NB4 (cell line): Measurements from ENCODE around the gene TBC1D12.
"Not testable (repeated sequence)": the region's sequence is repeated elsewhere in the genome, so short reads cannot be mapped to it uniquely, and the experiment has no call there.

Source experiments
- DNase-seq: peaks from one replicate; pipeline ENCODE4 v3.0.0; 2010; ENCODE audit warnings: low read depth
- H3K4me3 ChIP-seq: one replicate; pipeline ENCODE4 v1.5.1; 2011; ENCODE audit warnings: mild to moderate bottlenecking, low read depth, low read length, moderate library complexity
- MYC ChIP-seq: IDR thresholded peaks from 2 replicates; pipeline ENCODE4 v1.6.1; 2011; ENCODE audit warnings: low read depth, low read length
- POLR2A ChIP-seq: IDR thresholded peaks from 2 replicates; pipeline ENCODE4 v1.6.1; 2011; ENCODE audit warnings: mild to moderate bottlenecking; ENCODE audit not compliant: insufficient read length; ENCODE audit errors: extremely low read depth
- TF ChIP-seq, protein P1 (sequence below): IDR thresholded peaks from 2 replicates; pipeline ENCODE4 v1.6.1; 2011; ENCODE audit warnings: low read depth, low read length
- TF ChIP-seq, protein P2 (sequence below): IDR thresholded peaks from one replicate; pipeline ENCODE4 v1.5.1; 2012; ENCODE audit warnings: low read depth, low read length

The TBC1D12 gene

DNA sequence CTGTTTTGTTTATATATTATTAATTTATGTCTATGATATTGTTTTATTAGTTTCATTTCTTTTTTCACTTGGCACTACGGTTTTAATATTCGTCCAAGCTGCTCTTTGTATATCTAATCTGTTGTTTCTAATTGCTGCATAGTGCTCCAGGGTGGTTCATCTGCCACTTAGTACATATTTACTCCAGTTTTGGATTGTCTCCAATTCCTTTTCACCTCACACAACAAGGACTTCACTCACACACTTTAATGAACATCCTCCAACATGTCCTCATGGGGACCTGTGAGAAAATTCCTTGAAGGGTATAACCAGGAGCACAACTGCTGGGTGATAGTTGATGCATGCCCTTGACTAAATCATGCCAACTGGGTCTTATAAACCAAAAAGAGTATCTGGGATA lies 25.5 kb upstream of the TBC1D12 start:
- DNase-seq = no peak
- no peak overlapping the region for H3K4me3 ChIP-seq
- TF ChIP-seq, protein P1, sequence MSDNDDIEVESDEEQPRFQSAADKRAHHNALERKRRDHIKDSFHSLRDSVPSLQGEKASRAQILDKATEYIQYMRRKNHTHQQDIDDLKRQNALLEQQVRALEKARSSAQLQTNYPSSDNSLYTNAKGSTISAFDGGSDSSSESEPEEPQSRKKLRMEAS = no peak
- TF ChIP-seq POLR2A (no peak), MYC (no peak)
- TF ChIP-seq, protein P2, sequence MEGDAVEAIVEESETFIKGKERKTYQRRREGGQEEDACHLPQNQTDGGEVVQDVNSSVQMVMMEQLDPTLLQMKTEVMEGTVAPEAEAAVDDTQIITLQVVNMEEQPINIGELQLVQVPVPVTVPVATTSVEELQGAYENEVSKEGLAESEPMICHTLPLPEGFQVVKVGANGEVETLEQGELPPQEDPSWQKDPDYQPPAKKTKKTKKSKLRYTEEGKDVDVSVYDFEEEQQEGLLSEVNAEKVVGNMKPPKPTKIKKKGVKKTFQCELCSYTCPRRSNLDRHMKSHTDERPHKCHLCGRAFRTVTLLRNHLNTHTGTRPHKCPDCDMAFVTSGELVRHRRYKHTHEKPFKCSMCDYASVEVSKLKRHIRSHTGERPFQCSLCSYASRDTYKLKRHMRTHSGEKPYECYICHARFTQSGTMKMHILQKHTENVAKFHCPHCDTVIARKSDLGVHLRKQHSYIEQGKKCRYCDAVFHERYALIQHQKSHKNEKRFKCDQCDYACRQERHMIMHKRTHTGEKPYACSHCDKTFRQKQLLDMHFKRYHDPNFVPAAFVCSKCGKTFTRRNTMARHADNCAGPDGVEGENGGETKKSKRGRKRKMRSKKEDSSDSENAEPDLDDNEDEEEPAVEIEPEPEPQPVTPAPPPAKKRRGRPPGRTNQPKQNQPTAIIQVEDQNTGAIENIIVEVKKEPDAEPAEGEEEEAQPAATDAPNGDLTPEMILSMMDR = no peak

- TF ChIP-seq MYC = 0 out of 2 replicates have a peak, but pooled peaks have one; percentile 47
- no peak for TF ChIP-seq POLR2A
- TF ChIP-seq, protein P1 = peak; percentile 9; the same call in 1 of the 2 replicates
- TF ChIP-seq, protein P2 = no peak
- no peak overlapping the region for H3K4me3 ChIP-seq
Observed at GRCh38 chr10:94383530-94383929, 18.8 kb upstream of the TBC1D12 start.

GRCh38 chr10:94385733-94386132 lies 16.6 kb upstream of the TBC1D12 start:
- not testable (repeated sequence) for DNase-seq, H3K4me3 ChIP-seq

More at GRCh38 chr10:94383530-94383929, 18.8 kb upstream of the TBC1D12 start:
- DNase-seq = peak; percentile 82

GRCh38 chr10:94392117-94392516 lies 10.2 kb upstream of the TBC1D12 start:
- not testable (repeated sequence) for DNase-seq, H3K4me3 ChIP-seq

- DNase-seq = no peak
- TF ChIP-seq, protein P1 = no peak
- TF ChIP-seq POLR2A (no peak), MYC (no peak)
- TF ChIP-seq, protein P2 = no peak
Observed at GRCh38 chr10:94397549-94398370, 4.6 kb upstream of the TBC1D12 start.

DNA sequence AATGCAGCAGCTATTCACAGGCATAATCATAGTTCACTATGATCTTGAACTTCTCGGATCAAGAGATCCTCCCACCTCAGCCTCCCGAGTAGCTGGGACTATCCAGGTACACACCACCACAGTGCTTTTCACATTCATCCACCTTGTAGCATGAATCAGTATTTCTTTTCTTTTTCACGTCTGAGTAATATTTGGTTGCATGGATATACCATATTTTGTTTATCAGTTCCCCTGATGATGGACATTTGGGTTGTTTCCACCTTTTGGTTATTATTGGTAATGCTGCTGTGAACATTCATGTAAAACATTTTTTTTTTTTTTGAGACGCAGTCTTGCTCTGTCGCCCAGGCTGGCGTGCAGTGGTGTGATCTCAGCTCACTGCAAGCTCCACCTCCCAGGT lies 3.6 kb upstream of the TBC1D12 start:
- TF ChIP-seq, protein P1 = no peak
- TF ChIP-seq POLR2A = no peak
- no peak for TF ChIP-seq MYC
- TF ChIP-seq, protein P2 = no peak

More at GRCh38 chr10:94397549-94398370, 4.6 kb upstream of the TBC1D12 start:
- H3K4me3 ChIP-seq = no peak overlapping the region

GRCh38 chr10:94402843-94403379 lies 570 bp downstream of the TBC1D12 start:
- no peak overlapping the region for H3K4me3 ChIP-seq
- TF ChIP-seq POLR2A (no peak), MYC (no peak)
- TF ChIP-seq, protein P2 = no peak
- TF ChIP-seq, protein P1 = no peak
- DNase-seq = no peak

More for the DNA sequence above, 3.6 kb upstream of the TBC1D12 start:
- H3K4me3 ChIP-seq = no peak overlapping the region
- no peak for DNase-seq
